ENCODE measurements around the gene CLEC11A.

DNA sequence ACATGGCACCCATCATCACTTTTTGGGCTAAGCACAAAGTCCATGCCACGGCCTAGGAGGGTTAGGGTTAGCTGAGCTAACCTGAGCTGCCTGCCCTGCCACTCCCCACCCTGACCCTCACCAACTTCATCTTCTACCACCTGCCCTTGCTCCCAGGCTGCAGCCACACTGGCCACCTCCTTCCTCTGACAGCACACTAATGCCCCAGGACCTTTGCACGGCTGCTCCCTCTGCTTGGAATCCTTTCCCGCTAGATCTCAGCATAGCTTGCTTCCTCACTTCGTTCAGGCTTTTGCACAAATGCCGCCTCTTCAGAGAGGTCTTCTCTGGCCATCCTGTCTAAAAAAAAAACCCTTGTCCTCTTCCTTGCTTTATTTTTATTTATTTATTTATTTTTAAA is 16.8 kb upstream of the CLEC11A start:
- TF ChIP-seq, protein P1, sequence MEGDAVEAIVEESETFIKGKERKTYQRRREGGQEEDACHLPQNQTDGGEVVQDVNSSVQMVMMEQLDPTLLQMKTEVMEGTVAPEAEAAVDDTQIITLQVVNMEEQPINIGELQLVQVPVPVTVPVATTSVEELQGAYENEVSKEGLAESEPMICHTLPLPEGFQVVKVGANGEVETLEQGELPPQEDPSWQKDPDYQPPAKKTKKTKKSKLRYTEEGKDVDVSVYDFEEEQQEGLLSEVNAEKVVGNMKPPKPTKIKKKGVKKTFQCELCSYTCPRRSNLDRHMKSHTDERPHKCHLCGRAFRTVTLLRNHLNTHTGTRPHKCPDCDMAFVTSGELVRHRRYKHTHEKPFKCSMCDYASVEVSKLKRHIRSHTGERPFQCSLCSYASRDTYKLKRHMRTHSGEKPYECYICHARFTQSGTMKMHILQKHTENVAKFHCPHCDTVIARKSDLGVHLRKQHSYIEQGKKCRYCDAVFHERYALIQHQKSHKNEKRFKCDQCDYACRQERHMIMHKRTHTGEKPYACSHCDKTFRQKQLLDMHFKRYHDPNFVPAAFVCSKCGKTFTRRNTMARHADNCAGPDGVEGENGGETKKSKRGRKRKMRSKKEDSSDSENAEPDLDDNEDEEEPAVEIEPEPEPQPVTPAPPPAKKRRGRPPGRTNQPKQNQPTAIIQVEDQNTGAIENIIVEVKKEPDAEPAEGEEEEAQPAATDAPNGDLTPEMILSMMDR (IDR thresholded peaks at IDR 0.05) = no peak
- no peak for TF ChIP-seq POLR2A (IDR thresholded peaks at IDR 0.05)
